Lower leg skin (tissue), 3 donors: Measurements from ENCODE around the gene MYH2.

Experiments used
- CTCF ChIP-seq, 3 donors: fragments of 450-650 bp; IDR thresholded peaks; one replicate each; pipeline ENCODE4 v1.5.1; 2016; ENCODE audit warnings: antibody characterized with exemption in 3 of 3, mild to moderate bottlenecking in 3 of 3, moderate library complexity in 2 of 3
- POLR2A ChIP-seq, 2 donors: fragments of 450-650 bp; IDR thresholded peaks; one replicate each; pipeline ENCODE4 v1.6.1; 2016 to 2017; ENCODE audit warnings: antibody characterized with exemption in 2 of 2, mild to moderate bottlenecking in 1 of 2, moderate library complexity in 1 of 2

- TF ChIP-seq CTCF (IDR thresholded peaks at IDR 0.05), result no peak
- no peak for TF ChIP-seq POLR2A (IDR thresholded peaks at IDR 0.05)
Measured at GRCh38 chr17:10499950-10500349, 49.5 kb downstream of the MYH2 start.
